ENCODE data around the gene NEB. TPM values are rescaled to one million over a fixed set of nuclear protein-coding genes. Genes with fewer than 3 reads are reported as not detected.
"Not testable (repeated sequence)": the region's sequence is repeated elsewhere in the genome, so short reads cannot be mapped to it uniquely, and the experiment has no call there.

NEB gene
- total RNA-seq, 1 donor from 2014 or later, result 0.53 TPM

DNA sequence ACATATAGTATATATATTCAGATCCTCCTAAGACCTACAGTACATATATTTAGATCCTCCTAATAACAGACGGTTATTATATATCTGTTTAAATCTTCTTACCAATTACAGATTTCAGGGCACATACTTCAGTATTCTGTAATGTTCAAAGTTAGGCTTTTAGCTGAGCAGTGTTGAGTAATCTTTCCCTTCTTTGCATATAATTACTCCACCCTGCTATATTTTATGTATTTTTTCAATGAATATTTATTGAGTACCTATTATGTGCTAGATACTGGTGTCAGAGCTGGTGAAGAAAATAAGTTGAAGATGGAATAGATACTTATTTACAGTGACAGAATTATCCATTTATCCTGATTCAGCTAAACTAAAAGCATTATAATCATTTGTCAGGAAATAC is 84.9 kb downstream of the NEB start:
- DNase-seq (ENCODE audit: low spot score in 2 of 2), result no peak
- H3K9me3 ChIP-seq, result no peaks in the 10 kb centered on the region

DNA sequence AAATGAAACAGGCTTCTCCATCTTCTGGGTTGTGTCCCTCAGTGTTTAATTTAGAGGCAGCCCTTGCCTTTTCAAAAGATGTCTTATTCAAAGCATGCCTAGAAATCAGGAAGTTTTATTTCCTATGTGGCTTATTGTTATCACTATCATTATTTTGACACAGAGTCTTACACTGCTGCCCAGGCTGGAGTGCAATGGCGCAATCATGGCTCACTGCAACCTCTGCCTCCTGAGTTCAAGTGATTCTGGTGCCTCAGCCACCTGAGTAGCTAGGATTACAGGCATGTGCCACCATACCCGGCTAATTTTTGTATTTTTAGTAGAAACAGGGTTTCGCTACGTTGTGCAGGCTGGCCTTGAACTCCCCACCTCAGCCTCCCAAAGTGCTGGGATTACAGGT is 87.8 kb downstream of the NEB start:
- DNase-seq (ENCODE audit: low spot score in 2 of 2); H3K4me1 ChIP-seq; H3K27me3 ChIP-seq; H3K9me3 ChIP-seq; H3K4me3 ChIP-seq; intact Hi-C loops (cut with DNase I); H3K27ac ChIP-seq; H3K36me3 ChIP-seq: not testable (repeated sequence)

More for the DNA sequence above, 84.9 kb downstream of the NEB start:
- no peaks in the 10 kb centered on the region for H3K27me3 ChIP-seq
- H3K4me1 ChIP-seq, result no peaks in the 10 kb centered on the region
- TF ChIP-seq, protein P1, sequence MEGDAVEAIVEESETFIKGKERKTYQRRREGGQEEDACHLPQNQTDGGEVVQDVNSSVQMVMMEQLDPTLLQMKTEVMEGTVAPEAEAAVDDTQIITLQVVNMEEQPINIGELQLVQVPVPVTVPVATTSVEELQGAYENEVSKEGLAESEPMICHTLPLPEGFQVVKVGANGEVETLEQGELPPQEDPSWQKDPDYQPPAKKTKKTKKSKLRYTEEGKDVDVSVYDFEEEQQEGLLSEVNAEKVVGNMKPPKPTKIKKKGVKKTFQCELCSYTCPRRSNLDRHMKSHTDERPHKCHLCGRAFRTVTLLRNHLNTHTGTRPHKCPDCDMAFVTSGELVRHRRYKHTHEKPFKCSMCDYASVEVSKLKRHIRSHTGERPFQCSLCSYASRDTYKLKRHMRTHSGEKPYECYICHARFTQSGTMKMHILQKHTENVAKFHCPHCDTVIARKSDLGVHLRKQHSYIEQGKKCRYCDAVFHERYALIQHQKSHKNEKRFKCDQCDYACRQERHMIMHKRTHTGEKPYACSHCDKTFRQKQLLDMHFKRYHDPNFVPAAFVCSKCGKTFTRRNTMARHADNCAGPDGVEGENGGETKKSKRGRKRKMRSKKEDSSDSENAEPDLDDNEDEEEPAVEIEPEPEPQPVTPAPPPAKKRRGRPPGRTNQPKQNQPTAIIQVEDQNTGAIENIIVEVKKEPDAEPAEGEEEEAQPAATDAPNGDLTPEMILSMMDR (IDR thresholded peaks at IDR 0.05), result no peak
- H3K27ac ChIP-seq, result no peak overlapping the region
- intact Hi-C loops (cut with DNase I), result no loop called here
- no peaks in the 10 kb centered on the region for H3K36me3 ChIP-seq
- H3K4me3 ChIP-seq, result no peak overlapping the region

DNA sequence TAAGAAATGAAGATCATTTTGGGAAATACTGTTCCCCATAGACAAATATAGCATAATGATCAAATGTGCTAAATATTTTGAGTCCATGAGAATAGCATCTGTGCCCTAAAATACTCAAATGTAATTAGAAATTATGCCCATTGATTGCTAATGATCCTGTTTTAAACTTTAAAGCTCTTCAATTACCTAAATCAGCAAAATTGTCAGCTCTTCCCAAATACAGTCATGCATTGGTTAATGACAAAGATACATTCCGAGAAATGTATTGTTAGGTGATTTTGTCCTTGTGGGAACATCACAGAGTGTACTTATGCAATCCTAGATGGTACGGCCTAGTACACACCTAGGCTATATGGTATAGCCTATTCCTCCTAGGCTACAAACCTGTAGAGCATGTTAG is 89.7 kb downstream of the NEB start:
- Histone ChIP-seq H3K27me3 (no peaks in the 10 kb centered on the region), H3K4me1 (no peaks in the 10 kb centered on the region), H3K4me3 (no peak overlapping the region), H3K27ac (no peak overlapping the region), H3K9me3 (no peaks in the 10 kb centered on the region), H3K36me3 (no peaks in the 10 kb centered on the region)
- intact Hi-C loops (cut with DNase I), result no loop called here
- DNase-seq (ENCODE audit: low spot score in 2 of 2), result no peak
- TF ChIP-seq, protein P1 (IDR thresholded peaks at IDR 0.05), result no peak

DNA sequence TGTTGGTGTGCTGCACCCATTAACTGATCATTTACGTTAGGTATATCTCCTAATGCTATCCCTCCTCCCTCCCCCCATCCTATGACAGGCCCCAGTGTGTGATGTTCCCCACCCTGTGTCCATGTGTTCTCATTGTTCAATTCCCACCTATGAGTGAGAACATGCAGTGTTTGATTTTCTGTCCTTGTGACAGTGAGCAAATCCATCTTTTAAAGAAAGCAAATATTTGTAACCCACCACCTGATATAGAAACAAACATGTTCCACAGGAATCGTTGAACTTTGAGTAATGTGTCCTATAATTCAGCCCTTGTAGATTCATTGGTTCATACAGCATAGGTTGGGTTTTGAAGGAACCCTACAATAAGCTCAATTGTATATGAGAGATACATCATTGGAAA is 92.4 kb downstream of the NEB start:
- H3K4me3 ChIP-seq; H3K27me3 ChIP-seq; H3K9me3 ChIP-seq; H3K36me3 ChIP-seq; DNase-seq (ENCODE audit: low spot score in 2 of 2); H3K27ac ChIP-seq; intact Hi-C loops (cut with DNase I); H3K4me1 ChIP-seq: not testable (repeated sequence)

DNA sequence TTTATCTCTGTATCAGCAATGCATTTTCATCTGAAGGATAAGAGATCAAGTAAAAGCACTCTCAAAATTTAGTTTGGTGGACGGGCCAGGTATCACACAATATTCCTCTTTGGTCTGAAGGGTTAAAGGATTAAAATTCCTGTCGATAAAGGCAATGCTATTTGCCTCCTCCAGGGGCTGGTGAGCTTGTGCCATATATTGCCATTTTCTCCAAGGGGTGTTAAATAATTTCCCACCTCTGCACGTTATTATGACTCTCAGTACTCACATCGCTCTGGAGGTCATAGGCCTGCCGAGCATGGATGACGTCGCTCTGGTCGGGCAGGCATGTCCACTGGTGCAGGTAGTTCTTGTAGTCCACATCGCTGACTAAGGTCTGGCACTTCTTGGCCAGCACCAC is 94.2 kb downstream of the NEB start:
- H3K36me3 ChIP-seq, result no peaks in the 10 kb centered on the region
- no peak overlapping the region for H3K4me3 ChIP-seq
- TF ChIP-seq, protein P1 (IDR thresholded peaks at IDR 0.05), result no peak
- peaks cover 0 to 7% of the 10 kb centered on the region in 2 donors for H3K4me1 ChIP-seq
- H3K27ac ChIP-seq, result no peak overlapping the region
- intact Hi-C loops (cut with DNase I), result no loop called here
- DNase-seq (ENCODE audit: low spot score in 2 of 2), result no peak
- H3K9me3 ChIP-seq, result no peaks in the 10 kb centered on the region
- H3K27me3 ChIP-seq, result no peaks in the 10 kb centered on the region

DNA sequence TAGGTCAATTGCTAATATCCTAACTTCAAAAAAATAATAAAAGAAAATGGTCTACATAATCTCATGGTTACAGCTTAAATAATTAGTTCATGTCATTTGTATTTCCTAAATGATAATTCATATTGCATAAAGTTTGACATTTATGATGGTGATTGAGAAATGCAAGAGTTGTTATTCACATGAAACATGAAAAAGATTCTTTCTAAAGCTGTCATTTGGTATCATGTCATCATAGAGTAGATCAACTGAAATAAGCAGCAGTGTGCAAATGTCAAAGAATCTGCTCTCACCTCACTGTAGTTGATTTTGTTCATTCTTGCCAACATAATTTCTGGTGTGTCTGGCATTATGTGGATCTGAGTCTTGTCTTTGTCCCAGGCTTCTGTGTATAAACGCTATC is 95.3 kb downstream of the NEB start:
- Histone ChIP-seq H3K4me3 (no peak overlapping the region), H3K9me3 (no peaks in the 10 kb centered on the region), H3K36me3 (no peaks in the 10 kb centered on the region), H3K4me1 (peaks cover 0 to 7% of the 10 kb centered on the region in 2 donors), H3K27me3 (no peaks in the 10 kb centered on the region), H3K27ac (no peak overlapping the region)
- TF ChIP-seq, protein P1 (IDR thresholded peaks at IDR 0.05), result no peak
- intact Hi-C loops (cut with DNase I), result no loop called here
- DNase-seq (ENCODE audit: low spot score in 2 of 2), result no peak

DNA sequence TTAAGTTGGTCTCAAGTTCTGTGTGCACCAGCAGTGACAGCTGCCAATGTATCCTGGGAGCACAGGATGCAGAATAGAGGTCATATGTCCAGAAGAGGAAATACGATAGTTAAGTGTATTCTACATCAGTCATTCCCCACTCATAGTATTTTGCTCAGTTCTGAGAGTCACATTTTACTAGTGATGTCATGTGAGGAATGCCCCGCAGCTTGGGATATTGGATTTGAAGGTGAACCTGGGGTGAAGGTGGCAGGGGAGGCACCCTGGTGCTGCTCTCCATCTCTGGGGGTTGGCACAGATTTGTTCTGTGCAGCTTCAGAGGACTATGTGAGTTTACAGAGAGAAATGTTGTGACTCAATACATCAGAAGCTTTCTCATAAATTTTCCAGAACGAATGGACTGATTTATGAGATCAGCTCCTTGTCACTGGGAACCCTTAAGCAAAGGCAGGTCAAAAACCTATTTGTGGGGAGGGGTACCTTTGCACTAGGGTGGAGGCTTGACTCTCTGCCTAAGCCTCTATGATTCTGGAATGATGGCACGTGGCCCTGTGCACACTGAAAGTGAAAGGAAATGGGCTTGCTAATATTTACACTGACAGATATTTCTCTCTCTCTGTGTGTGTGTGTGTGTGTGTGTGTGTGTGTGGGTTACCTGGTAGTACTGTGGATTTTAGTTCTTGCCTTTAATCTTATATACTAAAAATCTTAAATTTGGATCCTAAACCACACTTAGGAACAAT is 95.9 kb downstream of the NEB start:
- H3K36me3 ChIP-seq, result no peaks in the 10 kb centered on the region
- TF ChIP-seq, protein P1 (IDR thresholded peaks at IDR 0.05), result no peak
- DNase-seq (ENCODE audit: low spot score in 2 of 2), result no peak
- H3K4me3 ChIP-seq, result no peak overlapping the region
- H3K4me1 ChIP-seq, result peaks cover 0 to 7% of the 10 kb centered on the region in 2 donors
- H3K27ac ChIP-seq, result no peak overlapping the region
- H3K27me3 ChIP-seq, result no peaks in the 10 kb centered on the region
- H3K9me3 ChIP-seq, result no peaks in the 10 kb centered on the region
- intact Hi-C loops (cut with DNase I), result no loop called here

All from ascending aorta (tissue), 2 donors.